GM21381 (cell line): ENCODE data around the gene TYSND1.
"Not testable (repeated sequence)": the region's sequence is repeated elsewhere in the genome, so short reads cannot be mapped to it uniquely, and the experiment has no call there.

Experiments used
- ATAC-seq: cut with Tn5 transposase; IDR thresholded peaks from one replicate; pipeline ENCODE4 v1.9.1; 2021; ENCODE audit warnings: mild to moderate bottlenecking, moderate library complexity; ENCODE audit not compliant: unreplicated experiment

The TYSND1 gene

GRCh38 chr10:70135684-70136083, 10.8 kb downstream of the TYSND1 start:
- no peak for ATAC-seq

- ATAC-seq, result no peak
These were observed 11.5 kb downstream of the TYSND1 start for GRCh38 chr10:70135046-70135445.

GRCh38 chr10:70132098-70133029, 14.1 kb downstream of the TYSND1 start, which contains the start of gene AIFM2:
AIFM2 (minus strand) TSS chr10:70132825; CDS start chr10:70124084, 8,741 bp downstream.
- ATAC-seq, result peak; percentile 89

- no peak for ATAC-seq
These were observed 15.0 kb downstream of the TYSND1 start for GRCh38 chr10:70131560-70131937.

DNA sequence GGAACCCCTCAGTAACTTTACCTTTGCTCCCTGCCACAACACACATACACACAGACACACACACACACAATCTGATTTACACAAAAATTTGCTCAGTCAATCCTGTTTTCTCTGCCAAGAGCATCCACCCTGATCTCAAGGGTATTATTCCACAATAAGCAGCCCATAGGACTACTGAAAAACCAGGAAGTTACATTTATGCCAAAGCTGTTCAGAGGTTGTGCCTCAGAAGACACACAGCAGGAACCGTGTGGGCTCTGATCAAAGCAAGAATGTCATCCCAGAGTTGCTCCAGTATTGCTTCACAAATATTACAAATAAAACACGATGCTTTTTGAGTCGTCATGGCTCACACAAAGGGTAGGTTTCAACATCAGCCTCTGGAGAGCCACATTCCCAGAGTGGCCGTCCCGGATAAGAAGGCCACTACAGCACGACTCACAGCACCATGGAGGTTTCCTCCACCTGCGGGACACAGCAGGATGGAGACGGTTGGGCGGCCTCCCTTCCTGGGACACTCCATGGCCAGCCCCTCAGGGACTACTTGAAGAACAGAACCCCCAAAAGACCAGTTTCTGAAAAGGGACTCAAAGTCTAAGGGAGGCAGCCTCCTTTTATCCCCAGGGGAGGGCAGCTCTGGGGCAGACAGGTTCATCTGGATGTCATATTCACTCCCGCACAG, 15.5 kb downstream of the TYSND1 start:
- no peak for ATAC-seq

GRCh38 chr10:70126700-70127395, 19.7 kb downstream of the TYSND1 start:
- no peak for ATAC-seq

- ATAC-seq, result no peak
These were observed 20.5 kb downstream of the TYSND1 start for GRCh38 chr10:70125918-70126552.

GRCh38 chr10:70124918-70125317, 21.6 kb downstream of the TYSND1 start:
- ATAC-seq, result no peak

DNA sequence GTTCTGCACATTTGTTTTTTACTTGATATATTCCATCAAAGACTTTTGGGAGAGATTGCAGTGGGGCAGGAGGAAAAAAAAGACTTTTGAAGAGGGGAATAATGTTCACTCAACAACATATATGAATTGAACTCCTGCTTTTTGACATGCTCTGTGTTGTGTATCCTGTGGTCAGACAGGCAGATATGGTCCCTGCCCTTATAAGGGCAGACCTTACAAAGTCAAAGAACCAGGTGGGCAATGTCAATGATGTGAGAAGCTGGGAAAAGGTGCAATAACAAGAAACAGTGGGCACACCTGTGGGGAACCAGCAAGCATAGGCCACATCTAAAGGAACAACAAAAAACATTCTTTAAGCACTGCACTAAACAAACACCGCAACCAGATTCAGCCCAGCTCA, 22.1 kb downstream of the TYSND1 start:
- ATAC-seq, result no peak

GRCh38 chr10:70123817-70124216, 22.7 kb downstream of the TYSND1 start:
- no peak for ATAC-seq

DNA sequence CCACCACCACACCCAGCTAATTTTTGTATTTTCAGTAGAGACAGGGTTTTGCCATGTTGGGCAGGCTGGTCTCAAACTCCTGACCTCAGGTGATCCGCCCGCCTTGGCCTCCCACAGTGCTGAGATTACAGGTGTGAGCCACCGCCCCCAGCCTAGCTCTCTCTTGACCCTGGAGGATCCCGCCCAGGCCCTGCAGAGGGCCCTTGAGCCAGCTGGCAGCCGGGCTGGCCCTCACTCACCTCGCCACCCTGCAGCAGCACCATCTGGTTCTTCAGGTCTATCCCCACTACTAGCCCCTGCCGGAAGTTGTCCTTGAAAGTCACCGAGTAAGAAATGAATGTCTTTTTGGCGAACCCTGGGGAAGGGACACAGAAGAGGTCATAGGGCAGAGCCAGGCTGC, 23.3 kb downstream of the TYSND1 start:
- not testable (repeated sequence) for ATAC-seq

GRCh38 chr10:70122742-70123141, 23.8 kb downstream of the TYSND1 start:
- ATAC-seq, result no peak

GRCh38 chr10:70121281-70121949, 25.1 kb downstream of the TYSND1 start:
- ATAC-seq, result no peak

- no peak for ATAC-seq
These were observed 26.1 kb downstream of the TYSND1 start for GRCh38 chr10:70120417-70120816.

DNA sequence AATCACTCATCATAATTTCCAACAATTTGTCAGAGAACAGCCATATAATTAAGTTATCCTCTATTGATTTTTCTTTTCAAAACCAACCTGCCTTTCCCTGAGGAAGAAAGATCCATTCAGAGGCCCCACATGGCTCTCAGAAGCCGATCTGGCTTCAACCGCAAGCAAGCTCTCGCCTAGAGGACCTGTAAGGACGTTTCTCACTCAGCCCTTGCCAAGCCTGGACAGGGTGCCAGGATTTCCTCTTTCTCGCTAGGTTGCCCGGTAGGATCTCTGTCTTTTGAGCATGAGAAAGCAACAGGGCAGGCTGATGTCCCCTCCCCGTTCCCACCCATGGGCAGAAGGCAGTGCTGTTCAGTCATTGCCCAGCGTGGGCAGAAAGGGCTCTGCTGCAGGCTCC, 26.9 kb downstream of the TYSND1 start:
- no peak for ATAC-seq

DNA sequence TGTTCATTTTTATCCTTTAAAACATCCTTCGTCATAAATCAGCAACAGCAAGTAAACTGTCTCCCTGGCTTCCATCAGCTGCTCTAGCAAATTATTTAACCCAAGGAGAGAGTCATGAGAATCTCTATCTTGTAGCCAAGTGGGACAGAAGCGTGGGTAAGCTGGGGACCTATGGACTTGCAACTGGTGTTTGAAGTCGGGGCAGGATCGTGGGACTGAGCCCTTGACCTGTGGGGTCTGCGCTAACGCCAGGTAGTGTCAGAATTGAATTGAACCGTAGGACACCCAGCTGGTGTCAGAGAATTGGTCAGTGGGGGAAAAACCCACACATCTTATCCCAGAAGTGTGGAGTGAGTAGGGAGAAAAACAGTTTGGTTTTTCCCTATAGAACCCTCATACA, 27.3 kb downstream of the TYSND1 start:
- no peak for ATAC-seq

- no peak for ATAC-seq
These were observed 28.3 kb downstream of the TYSND1 start for GRCh38 chr10:70118196-70118595.

DNA sequence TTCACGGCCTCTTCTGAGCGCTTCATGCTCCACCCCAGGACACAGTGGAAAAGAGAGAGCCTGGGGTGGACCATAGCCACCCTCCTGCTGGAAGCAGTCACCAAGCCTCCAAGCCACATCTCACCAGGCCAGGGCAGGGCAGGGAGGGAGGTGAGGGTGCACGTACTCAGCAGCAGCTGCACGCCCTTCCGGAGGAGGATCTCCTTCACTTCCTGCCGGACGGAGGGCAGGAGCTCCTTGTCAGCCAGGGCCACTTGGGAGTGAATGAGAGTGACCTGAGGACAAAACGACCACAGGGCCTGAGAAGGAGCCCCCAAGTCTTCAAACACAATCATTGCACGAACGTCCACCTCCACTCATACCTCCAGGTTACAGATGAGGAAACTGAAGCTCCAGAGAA, 28.9 kb downstream of the TYSND1 start:
- ATAC-seq, result no peak

DNA sequence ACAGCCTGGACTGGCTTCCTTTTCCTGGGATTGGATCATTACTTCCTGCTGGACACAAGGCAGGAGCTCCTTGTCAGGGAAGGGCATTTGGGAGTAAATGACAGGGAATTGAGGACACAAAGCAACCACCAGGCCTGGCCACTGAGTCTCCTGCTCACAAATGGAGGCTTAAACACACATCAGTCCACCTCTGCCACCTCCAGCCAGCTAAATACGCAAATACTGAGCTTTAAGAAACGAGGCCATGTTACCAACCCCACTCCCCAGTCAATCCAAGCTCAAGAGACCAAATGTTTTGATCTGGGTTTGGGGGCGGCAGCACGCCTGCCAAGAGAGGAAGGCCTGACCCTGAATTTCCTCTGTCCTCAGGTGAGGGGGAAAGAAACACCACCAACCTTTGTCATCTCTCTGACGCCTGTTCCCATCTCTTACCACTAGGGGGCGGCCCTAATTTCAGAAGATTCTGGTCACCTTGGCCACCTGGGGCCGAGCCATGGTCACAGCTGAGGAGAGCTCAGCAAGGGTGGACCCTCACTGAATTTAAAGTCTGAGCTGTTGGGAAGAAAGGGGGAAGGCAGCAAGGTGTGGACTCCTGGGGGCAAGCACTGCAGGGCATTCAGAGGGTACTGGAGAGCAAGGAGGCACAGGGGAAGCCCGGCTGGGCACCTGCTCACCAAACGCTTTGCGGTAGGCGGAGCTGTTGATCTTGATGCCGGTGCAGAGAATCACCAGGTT, 30.4 kb downstream of the TYSND1 start:
- no peak for ATAC-seq

- ATAC-seq, result no peak
These were observed 31.6 kb downstream of the TYSND1 start for GRCh38 chr10:70114902-70115301.
